HG03571 (cell line): ENCODE data around the gene ADARB1.
"Not testable (repeated sequence)": the region's sequence is repeated elsewhere in the genome, so short reads cannot be mapped to it uniquely, and the experiment has no call there.

Experiments used
- ATAC-seq: cut with Tn5 transposase; IDR thresholded peaks from one replicate; pipeline ENCODE4 v1.9.1; 2021; ENCODE audit not compliant: unreplicated experiment

Gene ADARB1

GRCh38 chr21:45074048-45074817 lies at the start of gene ADARB1:
ADARB1 (plus strand) TSS chr21:45074580; CDS start chr21:45171657, 97,077 bp downstream.
- no peak for ATAC-seq

GRCh38 chr21:45026066-45026745 lies 48.2 kb upstream of the ADARB1 start:
- ATAC-seq, result no peak

- no peak for ATAC-seq
Measured at GRCh38 chr21:45026826-45027225, 47.6 kb upstream of the ADARB1 start.

- no peak for ATAC-seq
Measured at GRCh38 chr21:45027241-45028196, 46.9 kb upstream of the ADARB1 start.

- ATAC-seq, result not testable (repeated sequence)
Measured at GRCh38 chr21:45028645-45029044, 45.7 kb upstream of the ADARB1 start.

- ATAC-seq, result no peak
Measured at GRCh38 chr21:45029298-45029947, 45.0 kb upstream of the ADARB1 start.

GRCh38 chr21:45029948-45030681 lies 44.3 kb upstream of the ADARB1 start:
- ATAC-seq, result no peak

- ATAC-seq, result no peak
Measured at GRCh38 chr21:45030682-45031570, 43.5 kb upstream of the ADARB1 start.

GRCh38 chr21:45031571-45032191 lies 42.7 kb upstream of the ADARB1 start:
- ATAC-seq, result no peak

GRCh38 chr21:45032332-45032731 lies 42.0 kb upstream of the ADARB1 start:
- ATAC-seq, result no peak

- no peak for ATAC-seq
Measured at GRCh38 chr21:45032977-45033710, 41.2 kb upstream of the ADARB1 start.

- no peak for ATAC-seq
Measured at GRCh38 chr21:45033791-45034555, 40.4 kb upstream of the ADARB1 start.

- no peak for ATAC-seq
Measured at GRCh38 chr21:45034556-45035476, 39.6 kb upstream of the ADARB1 start.

- ATAC-seq, result no peak
Measured at GRCh38 chr21:45035477-45035848, 38.9 kb upstream of the ADARB1 start.

GRCh38 chr21:45036630-45037029 lies 37.8 kb upstream of the ADARB1 start:
- ATAC-seq, result no peak

GRCh38 chr21:45037986-45038385 lies 36.4 kb upstream of the ADARB1 start:
- no peak for ATAC-seq
